Large intestine (tissue), 3 donors: ENCODE measurements around the gene OR6B3. TPM values are rescaled to one million over a fixed set of nuclear protein-coding genes. Genes with fewer than 3 reads are reported as not detected.

Source experiments
- DNase-seq, 2 donors: peaks; one replicate each; pipeline versions ENCODE4 v3.0.0 to v3.0.0-alpha.2; 2013
- H3K27ac ChIP-seq: one replicate; pipeline ENCODE4 v1.5.1; 2013; ENCODE audit warnings: low read length
- H3K27me3 ChIP-seq: 2 replicates; pipeline ENCODE4 v1.6.1; 2013; ENCODE audit warnings: low read length; ENCODE audit not compliant: control insufficient read depth, insufficient read depth
- H3K36me3 ChIP-seq: 2 replicates; pipeline ENCODE4 v1.6.1; 2013; ENCODE audit warnings: low read length; ENCODE audit not compliant: control insufficient read depth, insufficient read depth
- H3K4me1 ChIP-seq: one replicate; pipeline ENCODE4 v1.6.1; 2013; ENCODE audit warnings: low read length; ENCODE audit not compliant: control insufficient read depth, insufficient read depth
- H3K4me3 ChIP-seq: one replicate; pipeline ENCODE4 v1.5.1; 2013; ENCODE audit warnings: low read length
- H3K9me3 ChIP-seq: one replicate; pipeline ENCODE4 v1.6.1; 2013; ENCODE audit warnings: mild to moderate bottlenecking, low read depth, low read length, moderate library complexity; ENCODE audit not compliant: control insufficient read depth
- WGBS: methylation state at CpG from one replicate; pipeline ENCODE4 v1.1.5; 2013; ENCODE audit warnings: low lambda C conversion rate; ENCODE audit not compliant: insufficient coverage; 5-methylcytosine and 5-hydroxymethylcytosine counted together
- polyA plus RNA-seq: library from polyadenylated mRNA; unstranded; fragments of 120-200 nt; gene quantifications from one replicate; pipeline ENCODE4 v1.2.1, GENCODE V29; 2013

The OR6B3 gene
- polyA plus RNA-seq, 1 donor, result not detected

DNA sequence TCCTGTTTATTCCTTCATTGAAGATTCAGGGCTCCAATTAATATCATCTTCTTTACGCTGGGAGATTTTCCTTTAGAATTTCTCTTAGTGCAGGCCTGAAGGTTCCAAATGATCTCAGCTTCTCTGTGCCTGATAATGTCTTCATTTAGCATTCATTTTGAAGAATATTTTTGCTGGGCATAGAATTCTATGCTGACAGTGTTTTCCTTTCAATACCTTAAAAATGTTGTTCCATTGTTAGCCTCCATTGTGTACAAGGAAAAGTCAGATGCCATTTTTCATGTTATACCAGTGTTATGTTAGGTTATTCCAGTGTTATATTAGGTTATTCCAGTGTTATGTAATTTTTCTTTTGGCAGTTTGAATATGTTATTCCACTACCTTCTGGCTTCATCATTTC, 14.9 kb upstream of the OR6B3 start:
- Histone ChIP-seq H3K9me3 (no peaks in the 10 kb centered on the region), H3K27me3 (peaks cover 5% of the 10 kb centered on the region), H3K4me3 (no peak overlapping the region), H3K4me1 (no peaks in the 10 kb centered on the region), H3K36me3 (no peaks in the 10 kb centered on the region), H3K27ac (no peak overlapping the region)
- WGBS, result 100% methylated on average over 1 of the region's 1 CpG
- DNase-seq, result no peak

DNA sequence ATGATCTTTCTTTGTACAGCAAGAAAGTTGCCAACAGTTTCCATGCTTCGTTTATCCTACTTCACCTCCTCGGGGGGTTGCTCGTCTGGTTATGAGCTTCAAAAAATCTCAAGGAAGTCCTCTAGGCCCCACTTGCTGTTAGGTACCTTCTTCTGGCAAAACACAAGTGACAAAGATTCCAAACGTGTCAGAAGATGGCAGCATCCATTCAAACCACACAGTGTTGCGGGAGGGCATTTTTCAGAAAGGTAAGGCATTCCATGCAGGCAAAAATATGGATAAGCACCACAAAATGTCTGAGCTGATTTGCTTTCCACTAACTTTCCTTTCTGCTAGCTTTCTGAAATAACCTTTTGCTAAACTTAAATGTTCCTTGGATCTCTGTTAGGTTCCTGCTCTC, 13.2 kb upstream of the OR6B3 start:
- WGBS, result 100% methylated on average over 1 of the region's 5 CpGs
- Histone ChIP-seq H3K27ac (no peak overlapping the region), H3K27me3 (peaks cover 7% of the 10 kb centered on the region), H3K9me3 (no peaks in the 10 kb centered on the region), H3K4me1 (no peaks in the 10 kb centered on the region), H3K36me3 (no peaks in the 10 kb centered on the region), H3K4me3 (no peak overlapping the region)
- DNase-seq, result no peak

DNA sequence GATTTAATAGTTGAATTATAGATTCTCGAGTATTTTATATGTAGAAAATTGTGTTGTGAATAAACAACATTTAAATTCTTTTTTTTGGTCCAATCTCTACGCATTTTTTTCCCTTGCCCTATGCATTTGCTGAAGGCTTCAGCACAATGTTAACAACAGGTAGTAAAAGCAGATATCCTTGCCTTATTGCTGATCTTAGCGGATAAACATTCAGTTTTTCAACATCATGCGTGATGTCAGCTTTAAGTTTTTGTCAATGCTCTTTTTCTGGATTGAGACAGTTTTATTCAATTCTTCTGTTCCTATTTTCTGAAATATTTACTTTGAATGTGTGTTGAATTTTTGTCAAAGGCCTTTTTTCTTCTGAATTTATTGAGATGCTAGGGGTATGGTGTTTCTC, 11.6 kb upstream of the OR6B3 start:
- Histone ChIP-seq H3K9me3 (no peaks in the 10 kb centered on the region), H3K4me3 (no peak overlapping the region), H3K4me1 (no peaks in the 10 kb centered on the region), H3K27ac (no peak overlapping the region), H3K27me3 (peaks cover 7% of the 10 kb centered on the region), H3K36me3 (no peaks in the 10 kb centered on the region)
- 86% methylated on average over 3 of the region's 4 CpGs for WGBS
- DNase-seq, result no peak

DNA sequence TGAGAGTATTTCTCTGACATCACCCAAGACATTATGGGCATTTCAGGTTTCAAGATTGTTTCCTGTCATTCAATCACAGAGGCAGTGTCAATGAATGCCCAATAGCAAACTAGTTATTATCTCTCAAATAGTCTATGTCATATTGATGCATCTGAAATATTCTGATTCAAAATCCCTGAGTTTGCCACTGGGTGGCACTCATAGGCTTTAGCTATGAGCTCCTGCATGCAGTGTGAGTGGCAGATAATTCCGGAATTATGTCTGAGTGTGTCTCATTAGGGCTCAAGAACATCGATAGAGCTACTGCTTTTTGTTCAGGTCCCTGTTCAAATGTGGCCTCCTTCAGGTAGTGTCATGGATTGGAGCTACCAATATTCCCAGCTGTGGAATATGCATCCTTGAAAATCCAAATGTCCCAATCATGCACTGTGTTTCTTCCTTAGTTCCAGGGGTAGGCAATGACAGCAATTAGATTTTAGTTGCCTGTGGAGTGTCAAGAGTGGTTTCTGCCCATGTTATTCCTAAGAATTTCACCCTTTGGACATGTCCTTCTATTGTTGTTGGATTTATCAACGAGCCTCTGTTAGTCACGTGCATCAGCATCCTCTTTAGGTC, 7.8 kb upstream of the OR6B3 start:
- H3K9me3 ChIP-seq, result no peaks in the 10 kb centered on the region

DNA sequence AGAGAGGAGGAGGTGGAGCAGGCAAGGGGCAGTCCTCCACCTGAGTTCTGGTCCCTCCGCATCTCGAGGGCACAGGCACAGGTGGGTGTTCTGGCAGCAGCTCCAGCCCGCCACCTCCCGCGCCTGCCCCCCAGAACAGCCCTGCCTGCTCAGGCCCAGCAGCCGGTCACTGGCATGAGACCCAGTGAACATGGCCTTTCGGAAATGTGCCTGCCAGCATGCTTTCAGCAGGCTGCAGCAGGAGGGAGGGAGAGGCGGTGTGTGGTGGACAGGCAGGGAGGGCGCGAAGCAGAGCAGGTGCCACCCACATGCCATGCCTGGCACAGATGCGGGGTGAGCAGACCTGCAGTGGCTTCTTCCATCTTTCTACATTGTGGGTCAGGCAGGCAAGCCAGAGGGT, 3.4 kb upstream of the OR6B3 start:
- WGBS, result no CpG with 5 or more reads among the region's 11 CpGs
- Histone ChIP-seq H3K36me3 (no peaks in the 10 kb centered on the region), H3K4me3 (no peak overlapping the region), H3K27ac (no peak overlapping the region), H3K9me3 (no peaks in the 10 kb centered on the region), H3K4me1 (no peaks in the 10 kb centered on the region), H3K27me3 (peaks cover 22% of the 10 kb centered on the region)
- no peak for DNase-seq

More for the DNA sequence above, 7.8 kb upstream of the OR6B3 start:
- H3K27ac ChIP-seq, result no peak overlapping the region
- no peaks in the 10 kb centered on the region for H3K4me1 ChIP-seq
- H3K27me3 ChIP-seq, result peaks cover 4% of the 10 kb centered on the region
- H3K4me3 ChIP-seq, result no peak overlapping the region
- WGBS, result 79% methylated on average over 2 of the region's 4 CpGs
- no peaks in the 10 kb centered on the region for H3K36me3 ChIP-seq
- peak; percentile 14 to 18 for DNase-seq

DNA sequence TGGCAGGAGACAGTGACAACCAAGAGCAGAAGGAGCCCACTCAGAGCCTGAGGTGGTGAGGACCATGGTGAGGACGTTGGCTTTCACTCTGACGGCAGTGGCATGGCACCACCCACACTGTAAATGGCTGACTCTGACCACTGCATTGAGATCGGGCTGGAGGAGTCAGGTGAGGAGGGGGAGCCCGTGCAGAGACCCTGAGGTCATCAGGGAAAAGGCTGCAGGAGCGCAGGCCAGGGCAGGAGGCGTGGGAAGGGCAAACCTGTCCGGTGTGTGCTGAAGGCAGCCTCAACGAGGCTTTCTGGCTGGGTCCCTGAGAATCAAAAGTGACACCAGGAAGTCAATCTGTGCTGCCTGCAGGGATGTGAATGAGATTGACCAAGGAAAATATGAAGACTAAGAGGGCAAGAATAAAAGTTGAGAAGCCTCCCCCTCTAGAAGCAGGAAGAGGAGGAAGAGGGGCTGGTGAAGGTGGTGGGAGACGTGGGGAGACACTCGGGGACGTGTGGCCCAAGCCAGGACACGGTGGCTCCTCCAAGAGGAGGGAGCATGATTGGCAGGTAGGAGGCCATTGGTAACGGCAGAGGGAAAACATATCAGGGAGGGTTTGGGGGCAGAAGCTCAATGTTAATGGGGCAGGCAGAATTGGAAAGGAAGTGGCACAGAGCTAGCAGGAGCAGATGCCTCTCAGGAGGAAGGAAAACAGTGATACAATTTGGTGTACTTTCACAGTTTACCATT, 2.0 kb upstream of the OR6B3 start:
- Histone ChIP-seq H3K4me3 (no peak overlapping the region), H3K4me1 (no peaks in the 10 kb centered on the region), H3K27me3 (peaks cover 24% of the 10 kb centered on the region), H3K9me3 (no peaks in the 10 kb centered on the region), H3K27ac (no peak overlapping the region), H3K36me3 (no peaks in the 10 kb centered on the region)
- no peak for DNase-seq
- WGBS, result 0% methylated on average over 1 of the region's 13 CpGs

DNA sequence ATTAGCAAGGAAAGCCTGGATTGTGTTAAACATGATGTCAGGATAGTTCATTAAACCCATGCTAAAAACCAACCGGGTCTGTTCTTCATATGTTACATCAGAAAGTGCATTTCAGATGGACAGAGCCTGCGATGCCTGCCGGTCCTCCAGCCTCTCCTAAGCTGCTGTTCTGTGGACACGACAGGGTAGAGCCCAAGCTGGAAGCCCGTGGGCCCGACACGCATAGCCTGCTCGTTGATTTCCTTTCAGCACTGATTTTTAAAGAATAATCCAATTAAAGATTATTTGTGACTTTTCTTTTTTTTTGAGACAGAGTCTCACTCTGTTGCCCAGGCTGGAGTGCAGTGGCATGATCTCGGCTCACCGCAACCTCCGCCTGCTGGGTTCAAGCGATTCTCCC, 797 bp downstream of the OR6B3 start:
- Histone ChIP-seq H3K36me3 (no peaks in the 10 kb centered on the region), H3K9me3 (no peaks in the 10 kb centered on the region), H3K4me3 (no peak overlapping the region), H3K27me3 (peaks cover 32% of the 10 kb centered on the region), H3K27ac (no peak overlapping the region), H3K4me1 (no peaks in the 10 kb centered on the region)
- no CpG with 5 or more reads among the region's 12 CpGs for WGBS
- no peak for DNase-seq

DNA sequence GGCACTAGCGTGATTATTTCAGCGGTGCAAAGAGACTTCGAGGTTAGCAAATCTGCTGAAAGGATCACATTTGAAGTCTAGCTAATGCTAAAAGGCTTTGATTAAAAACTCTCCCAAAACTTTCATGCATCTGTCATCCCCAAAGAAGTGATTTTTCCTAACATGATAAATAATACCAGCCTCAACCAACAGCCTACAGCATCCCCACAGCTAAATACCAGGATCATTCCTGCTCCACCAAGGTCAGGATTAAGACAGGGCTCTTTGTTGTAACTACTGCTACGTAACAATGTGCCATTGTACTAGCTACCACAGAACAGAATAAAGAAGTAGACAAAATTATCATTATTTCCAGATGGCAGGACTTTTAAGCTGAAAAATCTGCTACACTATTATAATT, 1.6 kb downstream of the OR6B3 start:
- H3K36me3 ChIP-seq, result no peaks in the 10 kb centered on the region
- no peaks in the 10 kb centered on the region for H3K4me1 ChIP-seq
- H3K4me3 ChIP-seq, result no peak overlapping the region
- peaks cover 32% of the 10 kb centered on the region for H3K27me3 ChIP-seq
- 77% methylated on average over 3 of the region's 4 CpGs for WGBS
- H3K27ac ChIP-seq, result no peak overlapping the region
- no peaks in the 10 kb centered on the region for H3K9me3 ChIP-seq
- DNase-seq, result no peak

DNA sequence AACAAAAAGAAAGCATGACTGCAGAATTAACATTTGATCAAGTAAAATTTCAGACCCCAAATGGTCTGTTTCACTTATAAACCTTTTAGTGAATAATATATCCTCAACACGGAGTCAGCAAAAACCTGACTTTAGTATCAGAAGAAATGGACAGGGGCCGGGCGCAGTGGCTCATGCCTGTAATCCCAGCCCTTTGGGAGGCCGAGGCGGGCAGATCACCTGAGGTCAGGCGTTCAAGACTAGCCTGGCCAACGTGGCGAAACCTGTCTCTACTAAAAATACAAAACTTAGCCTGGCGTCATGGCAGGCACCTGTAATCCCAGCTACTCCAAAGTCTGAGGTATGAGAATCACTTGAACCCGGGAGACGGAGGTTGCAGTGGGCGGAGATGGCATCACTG, 3.0 kb downstream of the OR6B3 start:
- Histone ChIP-seq H3K9me3 (no peaks in the 10 kb centered on the region), H3K36me3 (no peaks in the 10 kb centered on the region), H3K4me1 (no peaks in the 10 kb centered on the region), H3K27me3 (peaks cover 29% of the 10 kb centered on the region), H3K4me3 (no peak overlapping the region), H3K27ac (no peak overlapping the region)
- no CpG with 5 or more reads among the region's 12 CpGs for WGBS
- DNase-seq, result no peak

DNA sequence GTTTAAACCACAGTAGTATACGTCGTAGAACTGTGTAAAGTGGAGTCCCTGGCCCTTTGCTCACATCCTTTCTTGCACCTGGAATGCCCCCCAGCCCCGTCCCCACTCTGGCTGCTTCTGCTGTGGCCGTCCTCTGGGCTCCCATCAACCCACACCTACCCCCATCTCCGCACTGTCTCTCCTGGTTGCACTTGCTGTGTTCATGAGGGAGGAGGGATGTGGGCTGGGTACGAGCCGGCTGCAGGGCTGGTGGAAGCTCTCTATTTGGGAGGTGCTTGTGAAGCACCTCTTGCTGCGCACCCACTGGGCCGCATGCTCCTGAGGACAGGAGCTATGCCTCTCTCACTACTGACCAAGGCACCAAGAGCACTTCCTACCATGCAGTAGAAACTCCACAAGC, 5.1 kb downstream of the OR6B3 start:
- H3K27ac ChIP-seq, result no peak overlapping the region
- H3K4me1 ChIP-seq, result no peaks in the 10 kb centered on the region
- no peak for DNase-seq
- H3K27me3 ChIP-seq, result peaks cover 16% of the 10 kb centered on the region
- no peaks in the 10 kb centered on the region for H3K9me3 ChIP-seq
- H3K4me3 ChIP-seq, result no peak overlapping the region
- no peaks in the 10 kb centered on the region for H3K36me3 ChIP-seq
- no CpG with 5 or more reads among the region's 9 CpGs for WGBS

DNA sequence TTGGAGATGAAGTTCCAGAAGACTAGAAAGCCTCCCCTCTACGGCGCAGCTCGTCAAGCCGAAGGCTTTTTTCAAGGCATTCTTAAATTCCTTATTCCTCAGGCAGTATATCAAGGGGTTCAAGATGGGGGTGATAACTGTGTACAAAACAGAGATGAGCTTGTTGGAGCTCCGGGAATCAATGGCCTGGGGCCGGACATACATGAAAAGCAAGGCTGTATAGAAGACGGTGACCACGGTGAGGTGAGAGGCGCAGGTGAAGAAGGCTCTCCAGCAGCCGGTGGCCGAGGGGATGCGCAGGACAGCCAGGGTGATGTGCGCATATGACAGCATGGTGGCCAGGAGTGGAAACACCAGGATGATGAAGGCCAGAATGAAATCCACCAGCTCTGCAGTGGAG, 8.2 kb downstream of the OR6B3 start:
- no peaks in the 10 kb centered on the region for H3K4me1 ChIP-seq
- WGBS, result no CpG with 5 or more reads among the region's 13 CpGs
- H3K27ac ChIP-seq, result no peak overlapping the region
- H3K4me3 ChIP-seq, result no peak overlapping the region
- no peaks in the 10 kb centered on the region for H3K9me3 ChIP-seq
- no peaks in the 10 kb centered on the region for H3K36me3 ChIP-seq
- peaks cover 10% of the 10 kb centered on the region for H3K27me3 ChIP-seq
- DNase-seq, result no peak
